GM13977 (cell line): ENCODE data around the gene UNC45B.
"Not testable (repeated sequence)": the region's sequence is repeated elsewhere in the genome, so short reads cannot be mapped to it uniquely, and the experiment has no call there.

Experiments
- DNase-seq: peaks from one replicate; pipeline ENCODE4 v3.0.0; 2012; ENCODE audit warnings: low spot score
- in situ Hi-C: fragments of 300-500 bp; cut with MboI; formaldehyde crosslinking; loops from one replicate; pipeline ENCODE4 v1.12.0; 2022; ENCODE audit warnings: low sequenced_read_pairs, low pct_unique_long_range_greater_than_20kb, mixed read lengths, inconsistent platforms; ENCODE audit not compliant: unreplicated experiment
- TF ChIP-seq, protein P1 (sequence below): IDR thresholded peaks from 2 replicates; pipeline ENCODE4 v1.5.1; 2012; ENCODE audit warnings: mild to moderate bottlenecking, control low read depth; ENCODE audit not compliant: insufficient read depth; ENCODE audit errors: extremely low read depth, missing control alignments

Gene UNC45B

DNA sequence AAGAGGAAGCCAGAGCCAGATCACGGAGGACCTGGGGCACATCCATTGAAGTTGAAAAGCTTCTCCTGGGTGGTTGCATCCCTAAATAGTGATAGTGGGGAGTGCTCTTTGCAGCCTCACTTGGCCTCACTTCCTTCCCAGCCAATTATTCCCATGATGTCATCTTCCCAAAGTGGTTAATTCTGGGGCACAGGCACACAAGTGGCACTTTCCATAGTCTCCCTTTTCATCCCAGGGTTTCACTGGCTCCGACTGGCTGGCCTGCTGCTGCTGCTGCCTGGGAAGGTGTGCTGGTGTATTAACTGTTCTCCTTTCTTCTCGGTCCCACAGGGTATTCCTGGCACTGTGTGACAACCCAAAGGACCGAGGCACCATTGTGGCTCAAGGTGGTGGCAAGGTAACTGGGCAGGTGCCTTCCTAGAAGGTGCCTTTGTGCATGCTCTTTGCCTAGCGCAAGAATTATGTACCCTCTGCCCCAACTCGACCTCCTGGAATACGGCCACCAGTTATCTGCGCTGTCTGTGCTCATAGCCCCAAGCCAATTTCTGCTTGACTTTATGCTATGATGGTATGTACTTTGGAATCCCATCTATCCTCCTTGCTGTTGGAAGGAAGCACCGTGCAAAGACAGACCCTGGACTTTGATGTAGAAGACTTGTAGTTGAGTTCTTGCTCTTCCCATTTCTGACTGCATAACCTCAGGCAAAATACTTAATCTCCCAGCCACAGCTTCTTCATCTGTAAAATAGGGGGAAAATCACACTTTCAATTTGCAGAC lies 28.2 kb downstream of the UNC45B start:
- in situ Hi-C loops = no loop called here
- TF ChIP-seq, protein P1, sequence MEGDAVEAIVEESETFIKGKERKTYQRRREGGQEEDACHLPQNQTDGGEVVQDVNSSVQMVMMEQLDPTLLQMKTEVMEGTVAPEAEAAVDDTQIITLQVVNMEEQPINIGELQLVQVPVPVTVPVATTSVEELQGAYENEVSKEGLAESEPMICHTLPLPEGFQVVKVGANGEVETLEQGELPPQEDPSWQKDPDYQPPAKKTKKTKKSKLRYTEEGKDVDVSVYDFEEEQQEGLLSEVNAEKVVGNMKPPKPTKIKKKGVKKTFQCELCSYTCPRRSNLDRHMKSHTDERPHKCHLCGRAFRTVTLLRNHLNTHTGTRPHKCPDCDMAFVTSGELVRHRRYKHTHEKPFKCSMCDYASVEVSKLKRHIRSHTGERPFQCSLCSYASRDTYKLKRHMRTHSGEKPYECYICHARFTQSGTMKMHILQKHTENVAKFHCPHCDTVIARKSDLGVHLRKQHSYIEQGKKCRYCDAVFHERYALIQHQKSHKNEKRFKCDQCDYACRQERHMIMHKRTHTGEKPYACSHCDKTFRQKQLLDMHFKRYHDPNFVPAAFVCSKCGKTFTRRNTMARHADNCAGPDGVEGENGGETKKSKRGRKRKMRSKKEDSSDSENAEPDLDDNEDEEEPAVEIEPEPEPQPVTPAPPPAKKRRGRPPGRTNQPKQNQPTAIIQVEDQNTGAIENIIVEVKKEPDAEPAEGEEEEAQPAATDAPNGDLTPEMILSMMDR = no peak
- DNase-seq = no peak

DNA sequence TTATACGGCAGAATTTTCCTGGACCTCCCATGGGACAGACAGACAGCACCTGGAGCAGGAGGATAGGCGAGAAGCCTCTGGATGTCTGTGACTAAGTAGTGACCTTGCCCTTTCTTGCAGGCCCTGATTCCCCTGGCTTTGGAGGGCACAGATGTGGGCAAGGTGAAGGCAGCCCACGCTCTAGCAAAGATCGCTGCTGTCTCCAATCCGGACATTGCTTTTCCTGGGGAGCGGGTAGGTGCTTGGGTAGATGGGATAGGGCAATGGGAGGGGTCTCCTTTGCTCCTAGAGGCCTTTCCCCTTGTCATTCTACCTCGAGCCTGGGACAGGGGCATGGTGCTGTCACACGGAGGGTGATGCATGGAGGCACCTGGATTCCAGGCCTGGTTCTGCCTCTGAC lies 29.3 kb downstream of the UNC45B start:
- TF ChIP-seq, protein P1 = no peak
- no peak for DNase-seq
- in situ Hi-C loops = no loop called here

DNA sequence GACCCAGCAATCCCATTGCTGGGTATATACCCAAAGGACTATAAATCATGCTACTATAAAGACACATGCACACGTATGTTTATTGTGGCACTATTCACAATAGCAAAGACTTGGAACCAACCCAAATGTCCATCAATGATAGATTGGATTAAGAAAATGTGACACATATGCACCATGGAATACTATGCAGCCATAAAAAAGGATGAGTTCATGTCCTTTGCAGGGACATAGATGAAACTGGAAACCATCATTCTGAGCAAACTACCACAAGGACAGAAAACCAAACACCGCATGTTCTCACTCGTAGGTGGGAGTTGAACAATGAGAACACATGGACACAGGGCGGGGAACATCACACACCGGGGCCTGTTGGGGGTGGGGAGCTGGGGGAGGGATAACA lies 31.8 kb downstream of the UNC45B start:
- in situ Hi-C loops, DNase-seq: not testable (repeated sequence)

DNA sequence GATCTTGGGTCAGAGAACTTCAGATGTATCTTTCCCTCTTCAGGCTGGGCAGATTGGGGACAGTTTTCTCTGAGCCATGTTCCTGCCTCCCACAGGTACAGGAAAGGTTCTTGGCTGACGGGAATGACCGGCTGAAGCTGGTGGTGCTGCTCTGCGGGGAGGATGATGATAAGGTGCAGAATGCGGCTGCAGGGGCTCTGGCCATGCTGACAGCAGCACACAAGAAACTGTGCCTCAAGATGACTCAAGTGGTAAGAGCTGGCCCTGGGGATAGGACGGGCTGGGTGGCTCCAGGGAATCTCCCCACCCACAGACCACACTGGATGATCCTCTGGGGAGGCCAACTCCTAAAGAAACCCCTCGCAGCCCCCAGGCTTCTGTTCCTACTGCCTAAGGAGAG lies 35.7 kb downstream of the UNC45B start:
- DNase-seq = no peak
- in situ Hi-C loops = no loop called here
- TF ChIP-seq, protein P1 = no peak

DNA sequence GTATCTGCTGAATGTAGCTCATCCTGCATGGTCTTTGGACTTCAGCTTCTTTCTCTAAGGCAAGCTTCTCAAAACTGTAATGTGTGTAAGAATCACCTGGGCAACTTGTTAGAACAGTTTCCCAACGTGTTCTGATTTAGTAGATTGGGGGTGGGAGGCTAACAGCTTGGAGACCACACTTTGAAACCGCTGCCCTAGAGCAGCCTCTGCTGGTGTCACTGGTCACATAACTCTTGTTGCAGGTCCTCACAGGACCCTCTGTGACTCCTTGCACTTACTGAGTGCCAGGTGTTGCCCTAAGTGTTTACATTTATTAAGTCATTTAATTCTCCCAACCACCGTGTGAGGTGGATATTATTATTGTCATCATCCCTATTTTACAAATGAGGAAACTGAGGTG lies 36.7 kb downstream of the UNC45B start:
- DNase-seq = no peak
- in situ Hi-C loops = no loop called here
- TF ChIP-seq, protein P1 = no peak

DNA sequence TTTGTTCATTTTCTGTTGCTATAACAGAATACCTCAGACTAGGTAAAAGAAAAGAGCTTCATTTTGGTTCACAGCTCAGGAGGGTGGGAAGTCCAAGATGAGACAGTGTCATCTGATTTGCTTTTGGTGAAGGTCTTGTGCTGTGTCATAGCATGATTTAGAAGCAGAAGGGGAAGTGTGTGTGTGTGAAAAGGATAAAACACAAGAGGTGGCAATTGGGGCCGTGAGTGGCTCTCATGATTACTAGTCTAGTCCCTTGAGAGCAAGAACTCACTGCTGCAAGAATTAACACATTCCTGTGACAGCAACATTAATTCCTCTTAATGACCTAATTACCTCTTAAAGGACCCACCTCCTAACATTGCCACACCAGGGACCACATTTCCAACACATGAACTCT lies 38.2 kb downstream of the UNC45B start:
- in situ Hi-C loops = no loop called here
- TF ChIP-seq, protein P1 = no peak

DNA sequence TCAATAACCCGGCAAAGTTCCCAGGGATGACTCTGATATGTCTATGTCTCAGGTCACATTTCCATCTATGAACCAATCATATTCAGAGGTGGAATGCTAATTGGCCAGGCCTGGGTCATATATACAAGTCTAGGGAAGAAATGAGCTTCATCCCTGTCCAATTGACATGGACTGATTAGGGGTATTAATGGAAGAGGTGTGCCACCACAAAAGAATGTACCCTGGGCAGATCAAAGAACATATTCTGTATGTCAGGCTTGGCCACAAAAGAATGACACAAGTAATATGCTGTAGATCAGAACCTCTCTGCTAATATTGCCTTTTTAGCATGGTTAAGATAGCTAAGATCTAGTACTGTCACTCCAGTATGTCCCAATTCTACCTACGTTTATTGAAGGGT lies 39.9 kb downstream of the UNC45B start:
- no peak for DNase-seq
- in situ Hi-C loops = no loop called here
- TF ChIP-seq, protein P1 = no peak

More for the DNA sequence above, 38.2 kb downstream of the UNC45B start:
- peak; percentile 62 for DNase-seq
